ENCODE results near the gene BRD3OS. TPM values are rescaled to one million over a fixed set of nuclear protein-coding genes. Genes with fewer than 3 reads are reported as not detected.
A peak's percentile ranks its signal among the peaks of the same experiment; 100 is the strongest.

Gene BRD3OS
- total and polyA plus RNA-seq, 2 experiments from 2014 or later: 36.3 to 36.6 TPM

DNA sequence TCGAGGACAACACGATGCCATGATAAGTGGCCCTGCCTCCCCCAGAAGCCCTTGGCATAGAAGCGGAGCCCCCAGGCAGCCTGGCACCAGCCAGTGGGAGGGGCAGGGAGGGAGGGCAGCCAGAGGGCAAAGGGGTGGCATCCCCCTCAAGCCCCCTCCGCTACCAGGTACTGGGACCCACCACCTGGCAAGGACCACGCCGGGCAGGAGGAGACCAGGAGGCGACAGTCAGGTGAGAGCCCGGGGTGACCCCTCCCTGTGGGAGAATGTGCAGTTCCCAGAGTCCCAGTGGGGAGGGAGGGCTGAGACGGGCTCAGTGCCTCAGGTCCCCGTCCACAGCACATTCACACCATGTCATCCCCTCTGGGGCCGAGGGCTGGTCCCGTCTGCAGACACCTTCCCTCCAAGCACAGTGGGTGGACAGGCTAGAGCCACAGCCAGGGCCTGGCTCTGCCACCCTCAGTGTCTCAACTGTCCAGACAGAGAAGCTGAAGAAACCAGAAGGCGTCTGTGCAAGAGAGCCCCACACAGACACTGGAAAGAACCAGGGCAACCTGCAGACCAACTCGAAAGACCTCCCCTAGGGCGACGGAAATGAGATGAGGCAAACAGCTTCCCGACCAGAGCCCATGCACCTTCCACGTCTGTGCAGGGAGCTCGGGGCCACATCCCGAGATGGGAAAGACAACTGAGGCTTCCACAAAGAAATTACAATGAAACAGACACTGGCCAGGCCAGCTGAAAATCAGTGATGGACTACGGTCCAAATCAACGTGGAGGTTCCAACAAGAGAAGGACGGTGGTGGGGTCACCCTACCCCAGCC is 31.4 kb downstream of the BRD3OS start:
- no peak for TF ChIP-seq EZH2phosphoT487 (IDR thresholded peaks at IDR 0.05; ENCODE audit: insufficient read depth, low read depth)
- TF ChIP-seq EZH2 (IDR thresholded peaks at IDR 0.05; ENCODE audit: insufficient read depth, poor library complexity, severe bottlenecking): no peak
- Histone ChIP-seq H3K9ac (peak overlapping the region; percentile 8; the same call in 1 of the 2 replicates), H3K4me1 (ENCODE audit: insufficient read depth) (peaks cover 6% of the 10 kb centered on the region; the same call in 1 of the 2 replicates), H3K9me2 (ENCODE audit: insufficient read depth) (no peaks in the 10 kb centered on the region), H4K20me1 (ENCODE audit: insufficient read depth) (peaks cover 5% of the 10 kb centered on the region; the same call in 1 of the 2 replicates), H3K27ac (no peak overlapping the region), H3K27me3 (replicated peaks; ENCODE audit: insufficient read depth) (no peaks in the 10 kb centered on the region), H2AFZ (no peak overlapping the region), H3K4me2 (ENCODE audit: unreplicated experiment) (peak overlapping the region; percentile 28), H3F3A (ENCODE audit: insufficient read depth) (no peaks in the 10 kb centered on the region), H3K9me3 (ENCODE audit: low read depth) (no peaks in the 10 kb centered on the region), H3K79me2 (ENCODE audit: insufficient read depth) (peaks cover 73% of the 10 kb centered on the region), H3K36me3 (ENCODE audit: low read depth) (no peaks in the 10 kb centered on the region), H3K4me3 (no peak overlapping the region)
- DNase-seq: no peak
- WGBS, 2 experiments (ENCODE audit: low coverage in 1 of 2, low lambda C conversion rate in 2 of 2, missing lambda C conversion rate in 2 of 2): 61 to 62% methylated on average over 20 to 23 of the region's 23 CpGs
- in situ Hi-C loops (cut with MboI): no loop called here

DNA sequence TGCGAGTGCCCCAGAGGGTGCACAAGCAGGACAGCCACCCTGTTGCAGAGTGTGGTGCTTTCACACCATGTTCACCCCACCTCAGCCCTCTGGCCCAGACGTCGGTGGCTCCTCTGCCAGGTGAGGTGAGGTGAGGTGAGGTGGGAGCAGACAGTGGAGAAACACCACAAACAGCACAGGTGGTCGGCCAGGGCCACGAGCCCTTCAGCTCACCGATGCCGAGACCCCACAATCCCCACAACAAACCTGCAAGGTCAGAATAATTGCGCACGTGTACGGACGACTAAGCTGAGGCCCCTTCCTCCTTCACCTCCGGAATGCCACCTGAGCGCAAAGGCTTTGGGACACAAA is 32.0 kb downstream of the BRD3OS start:
- in situ Hi-C loops (cut with MboI): no loop called here
- Histone ChIP-seq H3K27me3 (replicated peaks; ENCODE audit: insufficient read depth) (no peaks in the 10 kb centered on the region), H3K79me2 (ENCODE audit: insufficient read depth) (peaks cover 79% of the 10 kb centered on the region), H3K9ac (no peak overlapping the region), H3K9me2 (ENCODE audit: insufficient read depth) (no peaks in the 10 kb centered on the region), H3K4me2 (ENCODE audit: unreplicated experiment) (no peak overlapping the region), H3K4me1 (ENCODE audit: insufficient read depth) (peaks cover 6% of the 10 kb centered on the region; the same call in 1 of the 2 replicates), H2AFZ (no peak overlapping the region), H3K4me3 (no peak overlapping the region), H3K36me3 (ENCODE audit: low read depth) (no peaks in the 10 kb centered on the region), H3F3A (ENCODE audit: insufficient read depth) (no peaks in the 10 kb centered on the region), H4K20me1 (ENCODE audit: insufficient read depth) (peaks cover 5% of the 10 kb centered on the region; the same call in 1 of the 2 replicates), H3K9me3 (ENCODE audit: low read depth) (no peaks in the 10 kb centered on the region), H3K27ac (no peak overlapping the region)
- WGBS, 2 experiments (ENCODE audit: low coverage in 1 of 2, low lambda C conversion rate in 2 of 2, missing lambda C conversion rate in 2 of 2): 77 to 85% methylated on average over 13 of the region's 13 CpGs
- TF ChIP-seq EZH2 (IDR thresholded peaks at IDR 0.05; ENCODE audit: insufficient read depth, poor library complexity, severe bottlenecking) (no peak), EZH2phosphoT487 (IDR thresholded peaks at IDR 0.05; ENCODE audit: insufficient read depth, low read depth) (no peak)
- DNase-seq: no peak

DNA sequence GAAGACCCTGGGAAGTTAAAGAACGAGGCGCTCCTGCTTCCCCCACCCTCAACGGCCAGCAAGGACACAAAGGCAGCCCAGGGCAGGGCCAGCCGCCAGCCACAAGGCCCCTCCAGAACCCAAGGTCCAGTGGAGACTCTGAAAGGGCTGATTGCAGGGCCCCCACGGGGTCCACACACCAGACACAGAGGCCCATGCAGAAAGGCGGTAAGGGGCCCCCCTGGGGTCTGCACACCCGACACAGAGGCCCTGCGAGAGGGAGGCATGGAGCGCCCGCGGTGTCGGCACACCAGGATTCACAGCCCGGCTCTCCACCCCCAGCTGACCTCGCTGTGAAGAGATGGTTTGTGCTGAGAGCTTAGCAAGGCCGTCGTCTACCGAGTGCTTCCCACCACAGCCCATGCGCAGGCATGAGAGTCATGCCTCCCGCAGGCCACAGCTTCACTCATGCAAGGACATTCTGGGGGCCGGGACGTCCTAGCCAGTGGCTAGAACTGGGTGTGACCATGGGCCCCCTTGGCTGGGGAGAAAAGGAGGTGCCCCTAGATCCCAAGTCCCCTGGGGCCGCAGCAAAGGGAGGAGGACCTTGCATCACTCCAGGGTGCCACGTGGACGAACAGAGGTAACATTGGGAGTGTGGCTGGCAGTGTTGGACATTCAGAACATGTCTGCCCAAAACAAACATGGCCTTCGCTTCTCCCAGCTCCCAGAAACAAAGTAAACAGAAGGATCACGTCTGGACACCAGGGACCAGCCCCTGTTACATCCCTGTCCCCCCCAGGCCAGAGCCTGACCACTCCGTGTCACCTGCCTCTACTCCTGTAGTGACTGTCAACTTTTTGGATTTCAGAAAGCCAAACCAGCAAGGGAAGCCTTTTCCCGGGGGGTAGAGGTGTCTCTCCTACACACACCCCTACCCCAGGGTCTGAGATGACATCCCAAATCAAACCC is 32.7 kb downstream of the BRD3OS start:
- Histone ChIP-seq H3K4me2 (ENCODE audit: unreplicated experiment) (no peak overlapping the region), H3K79me2 (ENCODE audit: insufficient read depth) (peaks cover 86% of the 10 kb centered on the region), H4K20me1 (ENCODE audit: insufficient read depth) (peaks cover 5% of the 10 kb centered on the region), H3K9me3 (ENCODE audit: low read depth) (no peaks in the 10 kb centered on the region), H3K4me3 (no peak overlapping the region), H3K27me3 (replicated peaks; ENCODE audit: insufficient read depth) (no peaks in the 10 kb centered on the region), H3K36me3 (ENCODE audit: low read depth) (no peaks in the 10 kb centered on the region), H3K27ac (no peak overlapping the region), H3K9me2 (ENCODE audit: insufficient read depth) (no peaks in the 10 kb centered on the region), H3K4me1 (ENCODE audit: insufficient read depth) (peaks cover 6% of the 10 kb centered on the region; the same call in 1 of the 2 replicates), H2AFZ (no peak overlapping the region), H3K9ac (no peak overlapping the region), H3F3A (ENCODE audit: insufficient read depth) (no peaks in the 10 kb centered on the region)
- 85 to 89% methylated on average over 28 of the region's 28 CpGs for WGBS, 2 experiments (ENCODE audit: low coverage in 1 of 2, low lambda C conversion rate in 2 of 2, missing lambda C conversion rate in 2 of 2)
- in situ Hi-C loops (cut with MboI): no loop called here
- TF ChIP-seq EZH2phosphoT487 (IDR thresholded peaks at IDR 0.05; ENCODE audit: insufficient read depth, low read depth) (no peak), EZH2 (IDR thresholded peaks at IDR 0.05; ENCODE audit: insufficient read depth, poor library complexity, severe bottlenecking) (no peak)
- DNase-seq: no peak

DNA sequence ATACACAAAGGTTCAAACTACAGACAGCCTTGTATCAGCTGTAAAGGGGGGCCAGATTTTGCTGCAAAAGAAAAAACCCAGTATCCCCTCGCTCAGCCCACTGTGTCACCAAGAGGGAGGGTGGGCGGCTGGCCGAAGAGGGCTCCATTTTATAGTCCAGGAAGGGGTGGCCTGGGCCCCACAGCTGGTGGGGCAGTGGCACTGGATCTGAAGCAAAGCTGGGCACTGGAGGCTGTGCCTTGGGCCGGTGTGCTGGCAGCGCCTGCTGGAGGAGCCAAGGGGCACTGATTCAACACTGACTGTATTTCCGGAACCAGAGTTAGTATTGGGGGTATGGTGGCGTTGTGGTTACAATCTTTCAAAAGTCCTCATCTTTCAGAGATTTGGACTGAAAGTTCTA is 33.4 kb downstream of the BRD3OS start:
- H3K9me3 ChIP-seq (ENCODE audit: low read depth): no peaks in the 10 kb centered on the region
- peaks cover 93% of the 10 kb centered on the region for H3K79me2 ChIP-seq (ENCODE audit: insufficient read depth)
- no peaks in the 10 kb centered on the region for H3F3A ChIP-seq (ENCODE audit: insufficient read depth)
- H3K4me1 ChIP-seq (ENCODE audit: insufficient read depth): peaks cover 6% of the 10 kb centered on the region; the same call in 1 of the 2 replicates
- H3K4me2 ChIP-seq (ENCODE audit: unreplicated experiment): no peak overlapping the region
- 54 to 58% methylated on average over 7 of the region's 7 CpGs for WGBS, 2 experiments (ENCODE audit: low coverage in 1 of 2, low lambda C conversion rate in 2 of 2, missing lambda C conversion rate in 2 of 2)
- H3K27ac ChIP-seq: no peak overlapping the region
- no peak for TF ChIP-seq EZH2 (IDR thresholded peaks at IDR 0.05; ENCODE audit: insufficient read depth, poor library complexity, severe bottlenecking)
- TF ChIP-seq EZH2phosphoT487 (IDR thresholded peaks at IDR 0.05; ENCODE audit: insufficient read depth, low read depth): no peak
- peaks cover 5% of the 10 kb centered on the region for H4K20me1 ChIP-seq (ENCODE audit: insufficient read depth)
- H3K9me2 ChIP-seq (ENCODE audit: insufficient read depth): no peaks in the 10 kb centered on the region
- no peaks in the 10 kb centered on the region for H3K27me3 ChIP-seq (replicated peaks; ENCODE audit: insufficient read depth)
- H3K4me3 ChIP-seq: no peak overlapping the region
- H2AFZ ChIP-seq: no peak overlapping the region
- no peak overlapping the region for H3K9ac ChIP-seq
- H3K36me3 ChIP-seq (ENCODE audit: low read depth): no peaks in the 10 kb centered on the region
- in situ Hi-C loops (cut with MboI): no loop called here
- DNase-seq: peak; percentile 61
